NT2/D1 (cell line): ENCODE data around the gene PRSS1.

Source experiments
- SUZ12 ChIP-seq: IDR thresholded peaks from 2 replicates; pipeline ENCODE4 v1.6.1; 2011; ENCODE audit not compliant: insufficient read length, insufficient read depth; ENCODE audit errors: extremely low read depth
- YY1 ChIP-seq: IDR thresholded peaks from 2 replicates; pipeline ENCODE4 v1.6.1; 2011; ENCODE audit not compliant: insufficient read length, insufficient read depth
- ZNF274 ChIP-seq: IDR thresholded peaks from 2 replicates; pipeline ENCODE4 v1.6.1; 2011; ENCODE audit warnings: mild to moderate bottlenecking, low read depth, low read length

DNA sequence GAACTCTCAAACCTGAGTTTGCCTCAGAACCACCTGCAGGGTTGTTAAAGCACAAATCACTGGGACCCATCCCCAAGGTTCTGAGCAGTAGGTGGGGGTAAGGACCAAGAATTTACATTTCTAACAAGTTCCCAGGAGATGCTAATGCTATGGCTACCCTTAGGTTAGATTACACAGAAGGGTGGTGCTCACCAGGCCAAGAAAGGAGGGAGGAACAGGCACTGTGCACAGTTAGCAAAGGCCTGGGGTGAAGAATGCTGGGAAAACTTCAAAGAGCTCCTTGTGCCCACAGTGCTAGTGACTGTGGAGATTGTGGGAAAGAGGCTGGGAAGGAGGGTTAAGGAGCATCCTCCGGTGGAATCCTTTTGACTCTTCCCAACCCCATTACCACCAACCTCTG is 12.8 kb downstream of the PRSS1 start:
- TF ChIP-seq ZNF274 (no peak), YY1 (no peak), SUZ12 (no peak)
